PFSK-1 (cell line): ENCODE results near the gene SCN5A.

Source experiments
- FOXP2 ChIP-seq: optimal IDR thresholded peaks from 2 replicates; pipeline ENCODE3; 2011; ENCODE audit warnings: borderline replicate concordance, control low read depth, inconsistent platforms; ENCODE audit not compliant: insufficient read depth; ENCODE audit errors: extremely low read length, extremely low read depth
- POLR2AphosphoS5 ChIP-seq: IDR thresholded peaks from 2 replicates; pipeline ENCODE4 v1.6.1; 2012; ENCODE audit warnings: low read depth, mild to moderate bottlenecking, control low read depth, low read length, moderate library complexity
- SIN3A ChIP-seq: IDR thresholded peaks from 2 replicates; pipeline ENCODE4 v1.6.1; 2012; ENCODE audit warnings: mild to moderate bottlenecking, low read length, moderate library complexity, borderline replicate concordance; ENCODE audit not compliant: insufficient read depth
- TAF1 ChIP-seq: IDR thresholded peaks from 2 replicates; pipeline ENCODE4 v1.6.1; 2012; ENCODE audit warnings: low read length, control low read depth, borderline replicate concordance; ENCODE audit not compliant: insufficient read depth
- TF ChIP-seq, protein P1 (sequence below), 2 experiments: IDR thresholded peaks; 2 replicates each; pipeline versions ENCODE4 v1.6.1 to v1.8.0; 2011 to 2012; ENCODE audit warnings: low read depth in 2 of 2, low read length in 2 of 2, control low read depth in 1 of 2, inconsistent platforms in 1 of 2, mild to moderate bottlenecking in 1 of 2, moderate library complexity in 1 of 2; ENCODE audit not compliant: insufficient read depth in 1 of 2

The SCN5A gene

GRCh38 chr3:38510631-38511030 is 138.9 kb downstream of the SCN5A start:
- TF ChIP-seq POLR2AphosphoS5: no peak
- no peak for TF ChIP-seq SIN3A
- TF ChIP-seq FOXP2: no peak
- TF ChIP-seq, protein P1, sequence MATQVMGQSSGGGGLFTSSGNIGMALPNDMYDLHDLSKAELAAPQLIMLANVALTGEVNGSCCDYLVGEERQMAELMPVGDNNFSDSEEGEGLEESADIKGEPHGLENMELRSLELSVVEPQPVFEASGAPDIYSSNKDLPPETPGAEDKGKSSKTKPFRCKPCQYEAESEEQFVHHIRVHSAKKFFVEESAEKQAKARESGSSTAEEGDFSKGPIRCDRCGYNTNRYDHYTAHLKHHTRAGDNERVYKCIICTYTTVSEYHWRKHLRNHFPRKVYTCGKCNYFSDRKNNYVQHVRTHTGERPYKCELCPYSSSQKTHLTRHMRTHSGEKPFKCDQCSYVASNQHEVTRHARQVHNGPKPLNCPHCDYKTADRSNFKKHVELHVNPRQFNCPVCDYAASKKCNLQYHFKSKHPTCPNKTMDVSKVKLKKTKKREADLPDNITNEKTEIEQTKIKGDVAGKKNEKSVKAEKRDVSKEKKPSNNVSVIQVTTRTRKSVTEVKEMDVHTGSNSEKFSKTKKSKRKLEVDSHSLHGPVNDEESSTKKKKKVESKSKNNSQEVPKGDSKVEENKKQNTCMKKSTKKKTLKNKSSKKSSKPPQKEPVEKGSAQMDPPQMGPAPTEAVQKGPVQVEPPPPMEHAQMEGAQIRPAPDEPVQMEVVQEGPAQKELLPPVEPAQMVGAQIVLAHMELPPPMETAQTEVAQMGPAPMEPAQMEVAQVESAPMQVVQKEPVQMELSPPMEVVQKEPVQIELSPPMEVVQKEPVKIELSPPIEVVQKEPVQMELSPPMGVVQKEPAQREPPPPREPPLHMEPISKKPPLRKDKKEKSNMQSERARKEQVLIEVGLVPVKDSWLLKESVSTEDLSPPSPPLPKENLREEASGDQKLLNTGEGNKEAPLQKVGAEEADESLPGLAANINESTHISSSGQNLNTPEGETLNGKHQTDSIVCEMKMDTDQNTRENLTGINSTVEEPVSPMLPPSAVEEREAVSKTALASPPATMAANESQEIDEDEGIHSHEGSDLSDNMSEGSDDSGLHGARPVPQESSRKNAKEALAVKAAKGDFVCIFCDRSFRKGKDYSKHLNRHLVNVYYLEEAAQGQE (IDR thresholded peaks at IDR 0.05; ENCODE audit: insufficient read depth in 1 of 2, low read depth in 2 of 2, low read length in 2 of 2): no peak
- TF ChIP-seq TAF1: no peak

DNA sequence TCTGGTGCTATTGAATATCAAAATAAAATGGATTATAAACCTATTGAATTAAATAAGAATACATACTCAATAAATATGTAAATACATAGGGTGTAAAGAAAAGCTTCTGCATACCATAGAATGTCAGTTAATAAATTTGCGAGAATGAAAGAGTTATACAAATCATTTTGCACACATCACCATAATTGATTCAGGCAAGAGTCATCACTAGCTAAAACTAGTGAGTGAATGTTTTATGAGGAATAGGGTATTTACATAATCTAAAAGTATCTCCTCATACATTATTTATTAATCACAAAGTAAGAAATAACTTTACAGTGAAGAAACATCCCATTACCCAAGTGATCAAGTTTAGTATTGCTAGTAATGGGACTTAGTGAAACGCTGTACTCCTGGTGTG is 139.8 kb downstream of the SCN5A start:
- no peak for TF ChIP-seq SIN3A
- TF ChIP-seq, protein P1 (IDR thresholded peaks at IDR 0.05; ENCODE audit: insufficient read depth in 1 of 2, low read depth in 2 of 2, low read length in 2 of 2): no peak
- TF ChIP-seq FOXP2: no peak
- no peak for TF ChIP-seq TAF1
- TF ChIP-seq POLR2AphosphoS5: no peak

DNA sequence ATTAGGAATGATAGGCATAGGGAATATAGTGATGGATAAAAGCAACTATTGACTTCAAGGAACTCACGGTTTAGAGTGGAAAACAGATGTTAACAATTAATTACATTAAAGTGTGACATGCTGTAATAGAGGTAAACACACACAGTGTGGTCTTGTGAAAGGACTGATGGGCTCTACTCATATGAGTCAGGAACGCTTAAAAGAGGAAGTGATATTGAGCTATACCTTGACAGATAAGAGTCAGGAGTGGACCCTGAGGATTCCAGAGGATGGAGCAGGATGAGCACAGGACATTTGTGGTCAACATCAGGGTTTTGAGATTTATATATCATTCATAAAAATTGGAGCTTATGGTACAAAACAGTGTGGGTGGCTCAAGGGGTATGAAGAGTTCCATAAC is 142.4 kb downstream of the SCN5A start:
- TF ChIP-seq FOXP2 (no peak), POLR2AphosphoS5 (no peak), TAF1 (no peak), SIN3A (no peak)
- TF ChIP-seq, protein P1 (IDR thresholded peaks at IDR 0.05; ENCODE audit: insufficient read depth in 1 of 2, low read depth in 2 of 2, low read length in 2 of 2): no peak

GRCh38 chr3:38500688-38501417 is 148.6 kb downstream of the SCN5A start:
- TF ChIP-seq, protein P1 (IDR thresholded peaks at IDR 0.05; ENCODE audit: insufficient read depth in 1 of 2, low read depth in 2 of 2, low read length in 2 of 2): no peak
- TF ChIP-seq POLR2AphosphoS5: no peak
- no peak for TF ChIP-seq TAF1
- no peak for TF ChIP-seq SIN3A
- no peak for TF ChIP-seq FOXP2
